Rectal smooth muscle tissue (tissue), 1 donor: ENCODE data around the gene DLEU7.

ENCODE experiments used
- H3K27ac ChIP-seq: one replicate; pipeline ENCODE4 v1.7.0; 2013; ENCODE audit warnings: low read depth, low read length, inconsistent platforms
- H3K27me3 ChIP-seq: one replicate; pipeline ENCODE4 v1.7.0; 2013; ENCODE audit warnings: low read length; ENCODE audit not compliant: control insufficient read depth, insufficient read depth
- H3K36me3 ChIP-seq: one replicate; pipeline ENCODE4 v1.7.0; 2013; ENCODE audit warnings: low read length; ENCODE audit not compliant: control insufficient read depth, insufficient read depth
- H3K4me1 ChIP-seq: one replicate; pipeline ENCODE4 v1.7.0; 2013; ENCODE audit warnings: low read length; ENCODE audit not compliant: control insufficient read depth, insufficient read depth
- H3K4me3 ChIP-seq: one replicate; pipeline ENCODE4 v1.7.0; 2013; ENCODE audit warnings: low read length
- H3K9ac ChIP-seq: one replicate; pipeline ENCODE4 v1.7.0; 2013; ENCODE audit warnings: low read length

The DLEU7 gene

GRCh38 chr13:50801087-50801931 is 42.2 kb downstream of the DLEU7 start:
- Histone ChIP-seq H3K36me3 (no peaks in the 10 kb centered on the region), H3K9ac (no peak overlapping the region), H3K27ac (no peak overlapping the region), H3K27me3 (no peaks in the 10 kb centered on the region), H3K4me1 (peaks cover 6% of the 10 kb centered on the region), H3K4me3 (no peak overlapping the region)

GRCh38 chr13:50800091-50800739 is 43.3 kb downstream of the DLEU7 start:
- Histone ChIP-seq H3K9ac (no peak overlapping the region), H3K27me3 (no peaks in the 10 kb centered on the region), H3K36me3 (no peaks in the 10 kb centered on the region), H3K27ac (no peak overlapping the region), H3K4me1 (peaks cover 6% of the 10 kb centered on the region), H3K4me3 (no peak overlapping the region)

- no peak overlapping the region for H3K4me3 ChIP-seq
- no peaks in the 10 kb centered on the region for H3K27me3 ChIP-seq
- no peak overlapping the region for H3K9ac ChIP-seq
- no peak overlapping the region for H3K27ac ChIP-seq
- no peaks in the 10 kb centered on the region for H3K36me3 ChIP-seq
- H3K4me1 ChIP-seq, result peaks cover 6% of the 10 kb centered on the region
Observed at GRCh38 chr13:50798923-50799322, 44.6 kb downstream of the DLEU7 start.

GRCh38 chr13:50797091-50797490 is 46.4 kb downstream of the DLEU7 start:
- H3K9ac ChIP-seq, result no peak overlapping the region
- H3K4me3 ChIP-seq, result no peak overlapping the region
- no peaks in the 10 kb centered on the region for H3K36me3 ChIP-seq
- H3K27me3 ChIP-seq, result no peaks in the 10 kb centered on the region
- peaks cover 6% of the 10 kb centered on the region for H3K4me1 ChIP-seq
- no peak overlapping the region for H3K27ac ChIP-seq

GRCh38 chr13:50796463-50796862 is 47.0 kb downstream of the DLEU7 start:
- peaks cover 6% of the 10 kb centered on the region for H3K4me1 ChIP-seq
- H3K36me3 ChIP-seq, result no peaks in the 10 kb centered on the region
- no peak overlapping the region for H3K27ac ChIP-seq
- no peak overlapping the region for H3K9ac ChIP-seq
- no peak overlapping the region for H3K4me3 ChIP-seq
- no peaks in the 10 kb centered on the region for H3K27me3 ChIP-seq

- Histone ChIP-seq H3K27me3 (no peaks in the 10 kb centered on the region), H3K36me3 (no peaks in the 10 kb centered on the region), H3K4me3 (no peak overlapping the region), H3K9ac (no peak overlapping the region), H3K27ac (no peak overlapping the region), H3K4me1 (no peaks in the 10 kb centered on the region)
Observed at GRCh38 chr13:50794226-50794625, 49.3 kb downstream of the DLEU7 start.

- no peak overlapping the region for H3K27ac ChIP-seq
- H3K36me3 ChIP-seq, result no peaks in the 10 kb centered on the region
- no peak overlapping the region for H3K9ac ChIP-seq
- H3K27me3 ChIP-seq, result no peaks in the 10 kb centered on the region
- no peaks in the 10 kb centered on the region for H3K4me1 ChIP-seq
- H3K4me3 ChIP-seq, result no peak overlapping the region
Observed at GRCh38 chr13:50793026-50793425, 50.5 kb downstream of the DLEU7 start.

- H3K27ac ChIP-seq, result no peak overlapping the region
- no peaks in the 10 kb centered on the region for H3K27me3 ChIP-seq
- no peak overlapping the region for H3K9ac ChIP-seq
- H3K36me3 ChIP-seq, result no peaks in the 10 kb centered on the region
- no peaks in the 10 kb centered on the region for H3K4me1 ChIP-seq
- H3K4me3 ChIP-seq, result no peak overlapping the region
Observed at GRCh38 chr13:50788551-50789210, 54.8 kb downstream of the DLEU7 start.

GRCh38 chr13:50787316-50788195 is 55.9 kb downstream of the DLEU7 start:
- H3K27ac ChIP-seq, result no peak overlapping the region
- no peaks in the 10 kb centered on the region for H3K36me3 ChIP-seq
- H3K27me3 ChIP-seq, result no peaks in the 10 kb centered on the region
- no peak overlapping the region for H3K9ac ChIP-seq
- H3K4me3 ChIP-seq, result no peak overlapping the region
- H3K4me1 ChIP-seq, result no peaks in the 10 kb centered on the region

GRCh38 chr13:50783717-50784290 is 59.7 kb downstream of the DLEU7 start:
- H3K9ac ChIP-seq, result no peak overlapping the region
- H3K27ac ChIP-seq, result no peak overlapping the region
- no peaks in the 10 kb centered on the region for H3K27me3 ChIP-seq
- H3K36me3 ChIP-seq, result no peaks in the 10 kb centered on the region
- H3K4me3 ChIP-seq, result no peak overlapping the region
- no peaks in the 10 kb centered on the region for H3K4me1 ChIP-seq

GRCh38 chr13:50783066-50783465 is 60.4 kb downstream of the DLEU7 start:
- no peaks in the 10 kb centered on the region for H3K27me3 ChIP-seq
- no peaks in the 10 kb centered on the region for H3K36me3 ChIP-seq
- H3K4me1 ChIP-seq, result no peaks in the 10 kb centered on the region
- no peak overlapping the region for H3K4me3 ChIP-seq
- H3K27ac ChIP-seq, result no peak overlapping the region
- no peak overlapping the region for H3K9ac ChIP-seq
